ENCODE measurements around the gene CNTNAP2.

Gene CNTNAP2

GRCh38 chr7:147516391-147516790 lies 1399.8 kb downstream of the CNTNAP2 start:
- no peak for DNase-seq

- no peak for DNase-seq
Observed at GRCh38 chr7:147519062-147519461, 1402.5 kb downstream of the CNTNAP2 start.

- DNase-seq = no peak
Observed at GRCh38 chr7:147523056-147523455, 1406.5 kb downstream of the CNTNAP2 start.

- no peak for DNase-seq
Observed at GRCh38 chr7:147524726-147525250, 1408.2 kb downstream of the CNTNAP2 start.

GRCh38 chr7:147525325-147525724 lies 1408.7 kb downstream of the CNTNAP2 start:
- no peak for DNase-seq

- no peak for DNase-seq
Observed at GRCh38 chr7:147535701-147536111, 1419.1 kb downstream of the CNTNAP2 start.

- no peak for DNase-seq
Observed at GRCh38 chr7:147539685-147540084, 1423.1 kb downstream of the CNTNAP2 start.

GRCh38 chr7:147540743-147541142 lies 1424.1 kb downstream of the CNTNAP2 start:
- no peak for DNase-seq

GRCh38 chr7:147541261-147541660 lies 1424.7 kb downstream of the CNTNAP2 start:
- no peak for DNase-seq

GRCh38 chr7:147547252-147547897 lies 1430.8 kb downstream of the CNTNAP2 start:
- DNase-seq = no peak

- DNase-seq = no peak
Observed at GRCh38 chr7:147556317-147556716, 1439.7 kb downstream of the CNTNAP2 start.

- DNase-seq = no peak
Observed at GRCh38 chr7:147563669-147564068, 1447.1 kb downstream of the CNTNAP2 start.

- no peak for DNase-seq
Observed at GRCh38 chr7:147564786-147565476, 1448.3 kb downstream of the CNTNAP2 start.

GRCh38 chr7:147567043-147567442 lies 1450.4 kb downstream of the CNTNAP2 start:
- DNase-seq = no peak

GRCh38 chr7:147569116-147569913 lies 1452.7 kb downstream of the CNTNAP2 start:
- no peak for DNase-seq

- DNase-seq = no peak
Observed at GRCh38 chr7:147570390-147570789, 1453.8 kb downstream of the CNTNAP2 start.

- no peak for DNase-seq
Observed at GRCh38 chr7:147571436-147572185, 1455.0 kb downstream of the CNTNAP2 start.

- DNase-seq = no peak
Observed at GRCh38 chr7:147578196-147578595, 1461.6 kb downstream of the CNTNAP2 start.

GRCh38 chr7:147579148-147579547 lies 1462.5 kb downstream of the CNTNAP2 start:
- no peak for DNase-seq

- no peak for DNase-seq
Observed at GRCh38 chr7:147584771-147585193, 1468.2 kb downstream of the CNTNAP2 start.

- DNase-seq = no peak
Observed at GRCh38 chr7:147586110-147586509, 1469.5 kb downstream of the CNTNAP2 start.

- no peak for DNase-seq
Observed at GRCh38 chr7:147586526-147586925, 1469.9 kb downstream of the CNTNAP2 start.

Data from effector CD8-positive, alpha-beta T cell (primary cell).